LHCN-M2 (cell line): ENCODE measurements around the gene LBH. TPM values are rescaled to one million over a fixed set of nuclear protein-coding genes. Genes with fewer than 3 reads are reported as not detected.

Experiments
- DNase-seq: peaks from one replicate; pipeline ENCODE4 v3.0.0-alpha.2; 2012; ENCODE audit warnings: low read depth
- polyA plus RNA-seq: library from polyadenylated mRNA; unstranded; fragments of >200 nt; gene quantifications from one replicate; pipeline ENCODE4 v1.2.1, GENCODE V29; 2012; ENCODE audit warnings: missing spikeins
- total RNA-seq: library from RNA; depleted of rRNA; stranded (reverse); fragments of >200 nt; gene quantifications from 2 replicates; pipeline ENCODE4 v1.2.3, GENCODE V29; 2014; rRNA removed

LBH gene
- 49.2 and 71.0 TPM in 2 replicates for total RNA-seq
- polyA plus RNA-seq = 32.6 TPM

- DNase-seq = peak; percentile 86
Measured at GRCh38 chr2:30231212-30231995, at the start of gene LBH. LBH (plus strand) TSS chr2:30231534; CDS start chr2:30231739, 205 bp downstream.

- no peak for DNase-seq
Measured at GRCh38 chr2:30184035-30184434, 47.3 kb upstream of the LBH start.

- peak; percentile 10 for DNase-seq
Measured at GRCh38 chr2:30185178-30185577, 46.2 kb upstream of the LBH start.

GRCh38 chr2:30188292-30188691 lies 43.0 kb upstream of the LBH start:
- DNase-seq = no peak

GRCh38 chr2:30190637-30191036 lies 40.7 kb upstream of the LBH start:
- no peak for DNase-seq

GRCh38 chr2:30191107-30191506 lies 40.2 kb upstream of the LBH start:
- DNase-seq = no peak

GRCh38 chr2:30191819-30192271 lies 39.5 kb upstream of the LBH start:
- DNase-seq = no peak

- no peak for DNase-seq
Measured at GRCh38 chr2:30192314-30192713, 39.0 kb upstream of the LBH start.

GRCh38 chr2:30193104-30193681 lies 38.1 kb upstream of the LBH start:
- DNase-seq = peak; percentile 17

- DNase-seq = no peak
Measured at GRCh38 chr2:30194421-30194820, 36.9 kb upstream of the LBH start.

- no peak for DNase-seq
Measured at GRCh38 chr2:30195016-30195415, 36.3 kb upstream of the LBH start.

- DNase-seq = no peak
Measured at GRCh38 chr2:30197570-30198192, 33.7 kb upstream of the LBH start.

GRCh38 chr2:30201990-30202389 lies 29.3 kb upstream of the LBH start:
- no peak for DNase-seq

- DNase-seq = no peak
Measured at GRCh38 chr2:30203156-30203555, 28.2 kb upstream of the LBH start.

GRCh38 chr2:30204281-30204680 lies 27.1 kb upstream of the LBH start:
- no peak for DNase-seq

- DNase-seq = no peak
Measured at GRCh38 chr2:30205456-30205855, 25.9 kb upstream of the LBH start.

- DNase-seq = no peak
Measured at GRCh38 chr2:30206461-30207430, 24.6 kb upstream of the LBH start.

GRCh38 chr2:30208453-30208852 lies 22.9 kb upstream of the LBH start:
- DNase-seq = peak; percentile 64

- no peak for DNase-seq
Measured at GRCh38 chr2:30209227-30209626, 22.1 kb upstream of the LBH start.

GRCh38 chr2:30213326-30213725 lies 18.0 kb upstream of the LBH start:
- DNase-seq = no peak

- DNase-seq = no peak
Measured at GRCh38 chr2:30213907-30214463, 17.3 kb upstream of the LBH start.
